GM12801 (cell line): ENCODE measurements around the gene MTMR11.

ENCODE experiments used
- CTCF ChIP-seq: IDR thresholded peaks from one replicate; pipeline ENCODE4 v1.5.1; 2011; ENCODE audit warnings: control low read depth; ENCODE audit not compliant: insufficient read length; ENCODE audit errors: extremely low read depth

Gene MTMR11

GRCh38 chr1:149926296-149926695, 10.4 kb downstream of the MTMR11 start:
- TF ChIP-seq CTCF = no peak

GRCh38 chr1:149925751-149926150, 10.9 kb downstream of the MTMR11 start:
- no peak for TF ChIP-seq CTCF

GRCh38 chr1:149925345-149925744, 11.3 kb downstream of the MTMR11 start:
- no peak for TF ChIP-seq CTCF

GRCh38 chr1:149923626-149924025, 13.1 kb downstream of the MTMR11 start:
- no peak for TF ChIP-seq CTCF

GRCh38 chr1:149917571-149918144, 19.0 kb downstream of the MTMR11 start, which contains the start of gene SV2A:
SV2A (minus strand) TSS chr1:149917844; CDS start chr1:149913840, 4,004 bp downstream.
- TF ChIP-seq CTCF = no peak

GRCh38 chr1:149916898-149917252, 19.8 kb downstream of the MTMR11 start:
- TF ChIP-seq CTCF = no peak

- TF ChIP-seq CTCF = no peak
These were observed 20.3 kb downstream of the MTMR11 start for GRCh38 chr1:149916193-149916897.
